ENCODE measurements around the gene PDGFRB. TPM values are rescaled to one million over a fixed set of nuclear protein-coding genes. Genes with fewer than 3 reads are reported as not detected.

Gene PDGFRB
- 0.16 to 0.56 TPM (median 0.22 TPM) in 5 replicates for total RNA-seq (2022; extraction: Qiagen RNA extraction)

GRCh38 chr5:150155258-150156026, at the start of gene PDGFRB:
TSS of gene PDGFRB (minus strand) at chr5:150155845. CDS start at chr5:150137047, 18,798 bp downstream.

DNA sequence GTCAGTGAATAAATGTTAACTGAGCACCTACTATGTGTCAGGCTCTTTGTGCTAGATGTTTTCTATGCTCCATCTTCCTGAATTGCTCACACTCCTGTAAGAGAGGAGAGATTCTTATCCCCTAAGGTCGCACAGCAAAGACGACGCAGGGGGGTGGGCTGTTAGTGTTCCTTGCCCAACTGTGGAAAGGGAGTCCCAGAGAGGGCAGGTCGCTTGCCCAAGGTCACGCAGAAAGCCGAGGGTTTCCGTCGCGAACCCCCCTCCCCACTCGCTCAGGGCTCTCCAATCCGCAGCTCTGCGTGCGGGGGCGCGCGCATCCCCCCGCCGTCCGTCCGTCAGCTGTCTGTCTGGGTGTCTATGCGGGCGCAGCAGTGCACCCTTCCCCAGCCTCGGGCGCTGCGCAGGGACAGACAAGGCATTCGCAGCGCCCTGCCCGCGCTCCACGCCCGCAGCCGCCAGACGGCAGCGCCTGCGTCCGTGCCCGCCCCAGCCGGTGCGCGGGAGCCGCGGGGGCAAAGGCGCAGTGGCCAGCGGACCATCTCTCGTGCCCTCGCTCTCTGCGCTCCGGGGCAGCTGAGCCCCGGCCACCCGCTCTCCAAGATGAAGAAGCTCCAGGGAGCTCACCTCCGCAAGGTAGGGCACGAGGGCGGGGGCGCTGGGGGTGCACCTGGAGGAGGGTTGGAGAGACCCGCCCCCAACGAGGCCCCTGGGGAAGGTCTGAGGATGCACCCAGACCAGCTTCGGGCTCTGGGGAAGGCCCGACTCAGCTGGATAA, 34.3 kb upstream of the PDGFRB start, which contains the start of gene SLC6A7:
Gene SLC6A7, plus strand, starts transcription at position 335 of the 775 bp plus-strand sequence. Its CDS starts 266 bp downstream, at position 601.

DNA sequence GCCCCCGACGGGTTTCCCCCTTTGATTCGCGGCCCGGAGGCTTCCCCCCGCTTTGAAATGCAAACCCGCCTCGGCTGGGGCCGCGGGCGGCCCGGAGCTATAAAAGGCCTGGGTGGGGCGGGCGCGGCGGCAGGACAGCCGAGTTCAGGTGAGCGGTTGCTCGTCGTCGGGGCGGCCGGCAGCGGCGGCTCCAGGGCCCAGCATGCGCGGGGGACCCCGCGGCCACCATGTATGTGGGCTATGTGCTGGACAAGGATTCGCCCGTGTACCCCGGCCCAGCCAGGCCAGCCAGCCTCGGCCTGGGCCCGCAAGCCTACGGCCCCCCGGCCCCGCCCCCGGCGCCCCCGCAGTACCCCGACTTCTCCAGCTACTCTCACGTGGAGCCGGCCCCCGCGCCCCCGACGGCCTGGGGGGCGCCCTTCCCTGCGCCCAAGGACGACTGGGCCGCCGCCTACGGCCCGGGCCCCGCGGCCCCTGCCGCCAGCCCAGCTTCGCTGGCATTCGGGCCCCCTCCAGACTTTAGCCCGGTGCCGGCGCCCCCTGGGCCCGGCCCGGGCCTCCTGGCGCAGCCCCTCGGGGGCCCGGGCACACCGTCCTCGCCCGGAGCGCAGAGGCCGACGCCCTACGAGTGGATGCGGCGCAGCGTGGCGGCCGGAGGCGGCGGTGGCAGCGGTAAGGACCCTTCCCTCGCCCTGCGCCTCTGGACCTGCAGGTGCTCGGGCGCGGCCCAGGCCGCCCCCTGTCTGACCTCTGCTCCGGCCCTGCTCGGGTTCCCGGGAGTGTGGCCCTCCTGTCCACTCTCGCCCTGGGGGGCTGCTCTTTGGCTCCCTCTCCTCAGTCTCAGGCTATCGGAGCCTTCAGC, 11.2 kb upstream of the PDGFRB start, which contains the start of gene CDX1:
Gene CDX1, plus strand, starts transcription at position 129 of the 862 bp plus-strand sequence. Its CDS starts 99 bp downstream, at position 228.

DNA sequence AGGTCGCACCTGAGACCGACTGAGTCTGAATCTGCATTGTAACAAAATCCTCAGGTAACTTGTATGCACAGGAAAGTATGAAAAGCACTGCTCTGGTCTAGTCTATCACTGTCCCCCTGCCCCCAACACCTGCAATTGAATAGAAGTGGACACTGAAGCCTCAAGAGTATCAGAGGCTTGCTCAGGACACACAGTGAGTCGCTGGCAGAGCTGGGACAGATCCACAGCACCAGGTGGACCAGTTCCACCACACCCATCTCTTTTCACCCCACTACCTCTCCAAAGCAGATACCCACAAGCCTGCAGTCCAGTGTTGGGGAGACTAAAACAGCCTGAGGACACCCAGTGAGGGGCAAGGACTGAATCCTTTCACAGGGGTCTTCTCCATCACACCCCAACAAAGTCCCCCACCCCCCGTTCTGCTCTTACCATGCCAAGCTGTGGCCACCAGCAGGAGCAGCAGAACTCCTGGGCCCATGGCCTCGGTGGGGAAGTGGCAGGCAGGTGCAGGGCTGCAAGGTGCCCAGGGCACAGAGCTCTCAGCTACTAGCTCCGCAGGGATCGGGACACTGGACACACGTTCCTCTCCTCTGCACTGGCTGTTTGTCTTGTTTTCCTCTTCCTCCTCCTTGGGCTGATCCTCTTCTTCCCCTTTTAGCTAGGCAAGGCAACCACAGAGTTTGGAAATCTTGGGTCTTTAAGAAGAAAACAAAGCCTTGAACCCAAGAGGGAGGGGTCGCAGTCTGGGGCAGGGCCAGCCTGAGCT, 69.5 kb downstream of the PDGFRB start, which contains the start of gene CSF1R:
Gene CSF1R, minus strand, starts transcription at position 605 of the 766 bp plus-strand sequence. Its CDS starts 127 bp downstream, at position 478.

Other genes starting within 250 kb of the PDGFRB start
- gene PDE6A, start 211.1 kb downstream of the PDGFRB start, total RNA-seq (2022; extraction: Qiagen RNA extraction) = 0.20 to 0.43 TPM (median 0.25 TPM) in 5 replicates
- gene SLC26A2, start 195.1 kb downstream of the PDGFRB start, total RNA-seq (2022; extraction: Qiagen RNA extraction) = 44.5 to 67.9 TPM (median 59.0 TPM) in 5 replicates
- 4.5 to 6.1 TPM (median 4.9 TPM) in 5 replicates for gene TIGD6, start 155.2 kb downstream of the PDGFRB start, total RNA-seq (2022; extraction: Qiagen RNA extraction)
- 33.1 to 34.7 TPM (median 33.9 TPM) in 5 replicates for gene HMGXB3, start 155.1 kb downstream of the PDGFRB start, total RNA-seq (2022; extraction: Qiagen RNA extraction)
- gene CSF1R, start 69.3 kb downstream of the PDGFRB start, total RNA-seq (2022; extraction: Qiagen RNA extraction) = 0.10 to 0.20 TPM (median 0.18 TPM) in 5 replicates
- gene CDX1, start 10.9 kb upstream of the PDGFRB start, total RNA-seq (2022; extraction: Qiagen RNA extraction) = not detected in 5 replicates
- gene SLC6A7, start 34.2 kb upstream of the PDGFRB start, total RNA-seq (2022; extraction: Qiagen RNA extraction) = 0.05 TPM in 1 of 5 replicates, not detected in the others
- gene CAMK2A, start 133.9 kb upstream of the PDGFRB start, total RNA-seq (2022; extraction: Qiagen RNA extraction) = 0.75 to 1.0 TPM (median 0.80 TPM) in 5 replicates
- 26.6 to 42.1 TPM (median 38.1 TPM) in 5 replicates for gene ARSI, start 147.1 kb upstream of the PDGFRB start, total RNA-seq (2022; extraction: Qiagen RNA extraction)
- gene TCOF1, start 201.9 kb upstream of the PDGFRB start, total RNA-seq (2022; extraction: Qiagen RNA extraction) = 61.5 to 79.1 TPM (median 76.7 TPM) in 5 replicates

Data from A549 treated with Mapracorat at 1 μM for 4 hours (cell line).